ENCODE measurements around the gene PABPN1. TPM values are rescaled to one million over a fixed set of nuclear protein-coding genes. Genes with fewer than 3 reads are reported as not detected.
A peak's percentile ranks its signal among the peaks of the same experiment; 100 is the strongest.

The PABPN1 gene
- total RNA-seq, 4 donors from 2014 or later, result 58.2 to 78.4 (median 59.2) TPM

DNA sequence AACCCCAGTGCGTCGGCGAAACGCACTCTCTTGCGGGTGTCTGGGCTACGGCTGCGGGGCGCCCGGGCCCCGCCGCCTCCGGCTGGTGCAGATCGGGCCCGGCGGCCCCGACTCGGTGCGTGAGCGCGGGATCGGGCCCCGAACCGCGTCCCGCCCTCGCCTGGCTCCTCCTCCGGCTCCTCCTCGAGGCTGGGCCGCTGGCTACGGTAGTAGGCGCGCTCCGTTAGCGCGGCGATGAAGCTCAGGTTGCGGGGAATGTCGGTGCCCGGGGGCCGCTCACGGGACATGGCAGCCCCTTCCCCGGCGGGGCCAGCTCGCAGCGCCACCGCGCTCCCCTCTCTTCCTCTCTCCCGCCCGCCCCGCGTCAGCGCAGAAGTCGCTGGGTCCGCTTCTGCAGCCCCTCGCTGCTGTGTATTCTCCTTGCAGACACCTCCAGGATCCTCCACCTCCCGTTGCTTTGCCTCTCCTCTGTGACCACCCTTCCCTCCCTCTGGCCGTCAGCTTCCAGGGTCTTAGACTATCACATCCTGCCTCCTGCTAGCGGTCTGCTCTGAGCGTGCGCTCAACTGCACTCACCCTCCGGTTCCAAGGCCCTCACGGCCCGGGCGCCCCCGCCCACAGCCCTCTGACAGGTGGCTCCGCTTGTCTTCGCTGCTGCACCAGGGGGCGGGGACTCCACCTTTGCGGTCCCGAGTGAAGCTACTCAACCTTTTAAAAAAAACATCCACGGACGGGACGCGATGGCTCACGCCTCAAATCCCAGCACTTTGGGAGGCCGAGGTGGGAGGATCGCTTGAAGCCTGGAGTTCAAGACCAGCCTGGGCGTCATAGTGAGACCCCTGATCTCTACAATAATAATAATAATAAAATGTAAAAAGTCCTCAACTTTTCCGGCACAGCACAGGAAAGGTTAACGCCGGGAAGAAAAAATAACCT is 18.7 kb upstream of the PABPN1 start, which contains the start of gene PPP1R3E:
Gene PPP1R3E (minus strand): TSS at position 570 of the 936 bp plus-strand sequence. CDS start 283 bp downstream, at position 287.
- DNase-seq (ENCODE audit: low spot score), result no peak
- peak; percentile 40 for ATAC-seq (ENCODE audit: low FRiP score)
- TF ChIP-seq, protein P1, sequence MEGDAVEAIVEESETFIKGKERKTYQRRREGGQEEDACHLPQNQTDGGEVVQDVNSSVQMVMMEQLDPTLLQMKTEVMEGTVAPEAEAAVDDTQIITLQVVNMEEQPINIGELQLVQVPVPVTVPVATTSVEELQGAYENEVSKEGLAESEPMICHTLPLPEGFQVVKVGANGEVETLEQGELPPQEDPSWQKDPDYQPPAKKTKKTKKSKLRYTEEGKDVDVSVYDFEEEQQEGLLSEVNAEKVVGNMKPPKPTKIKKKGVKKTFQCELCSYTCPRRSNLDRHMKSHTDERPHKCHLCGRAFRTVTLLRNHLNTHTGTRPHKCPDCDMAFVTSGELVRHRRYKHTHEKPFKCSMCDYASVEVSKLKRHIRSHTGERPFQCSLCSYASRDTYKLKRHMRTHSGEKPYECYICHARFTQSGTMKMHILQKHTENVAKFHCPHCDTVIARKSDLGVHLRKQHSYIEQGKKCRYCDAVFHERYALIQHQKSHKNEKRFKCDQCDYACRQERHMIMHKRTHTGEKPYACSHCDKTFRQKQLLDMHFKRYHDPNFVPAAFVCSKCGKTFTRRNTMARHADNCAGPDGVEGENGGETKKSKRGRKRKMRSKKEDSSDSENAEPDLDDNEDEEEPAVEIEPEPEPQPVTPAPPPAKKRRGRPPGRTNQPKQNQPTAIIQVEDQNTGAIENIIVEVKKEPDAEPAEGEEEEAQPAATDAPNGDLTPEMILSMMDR (IDR thresholded peaks at IDR 0.05), result no peak

DNA sequence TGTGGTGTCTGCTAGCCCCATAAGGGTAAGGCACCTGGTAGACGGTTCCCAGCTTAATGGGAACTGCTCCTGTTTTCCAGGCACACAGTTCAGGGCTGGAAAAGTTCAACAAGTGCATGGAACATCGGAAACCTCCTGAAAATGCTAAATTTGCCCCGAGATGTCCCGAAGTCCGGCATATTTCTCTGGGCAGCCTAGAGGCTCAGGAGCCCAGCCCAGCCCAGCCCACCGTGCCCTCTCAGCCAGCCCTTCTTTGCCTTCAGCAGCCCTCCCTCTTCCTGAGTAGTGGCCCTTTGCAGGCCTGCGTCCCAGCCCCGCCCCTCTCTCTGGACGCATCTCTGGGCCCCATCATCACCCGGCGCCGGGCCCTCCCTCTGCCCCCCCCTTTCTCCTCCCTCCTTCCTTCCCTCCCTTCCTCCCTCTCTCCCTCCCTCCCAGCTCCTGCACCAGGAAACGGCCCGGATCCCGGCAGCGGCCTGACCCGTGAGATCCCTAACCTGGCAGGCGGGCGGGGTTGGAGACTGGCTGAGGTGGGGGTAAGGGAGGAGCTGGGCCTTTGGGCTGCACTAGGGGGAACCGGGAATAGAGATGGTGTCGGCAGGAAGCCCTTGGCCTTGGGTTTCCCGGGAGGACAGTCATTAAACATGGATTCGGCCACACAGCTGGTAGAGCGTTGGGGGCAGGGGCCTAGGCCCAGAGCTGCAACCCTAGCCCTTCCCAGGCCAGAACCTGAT is 14.7 kb upstream of the PABPN1 start, which contains the start of gene BCL2L2:
Gene BCL2L2 (plus strand): TSS at position 422 of the 734 bp plus-strand sequence. CDS start 935 bp downstream, outside the sequence.
- DNase-seq (ENCODE audit: low spot score) (peak; percentile 76), ATAC-seq (ENCODE audit: low FRiP score) (peak; percentile 63)
- TF ChIP-seq, protein P1 (IDR thresholded peaks at IDR 0.05), result no peak

DNA sequence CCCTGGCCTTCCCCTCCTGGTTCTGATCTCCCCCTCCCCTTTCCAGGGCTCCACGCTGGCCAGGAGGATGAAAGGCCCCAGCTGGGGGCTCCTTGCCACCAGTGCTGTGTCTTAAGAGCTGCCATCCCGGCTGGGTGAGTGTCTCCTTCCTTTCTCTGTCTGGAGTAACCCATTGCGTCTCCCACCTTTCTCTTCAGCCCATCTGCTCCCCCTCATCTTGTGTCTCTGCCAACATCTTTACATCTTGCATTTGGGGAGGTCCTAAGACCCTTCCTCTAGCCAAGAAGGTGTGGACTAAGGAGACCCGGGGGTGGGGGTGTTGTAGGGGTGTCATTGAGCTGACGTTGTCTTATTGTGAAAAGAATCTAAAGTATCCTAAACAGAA is 14.1 kb upstream of the PABPN1 start:
- TF ChIP-seq, protein P1 (IDR thresholded peaks at IDR 0.05), result no peak
- ATAC-seq (ENCODE audit: low FRiP score), result no peak
- no peak for DNase-seq (ENCODE audit: low spot score)

DNA sequence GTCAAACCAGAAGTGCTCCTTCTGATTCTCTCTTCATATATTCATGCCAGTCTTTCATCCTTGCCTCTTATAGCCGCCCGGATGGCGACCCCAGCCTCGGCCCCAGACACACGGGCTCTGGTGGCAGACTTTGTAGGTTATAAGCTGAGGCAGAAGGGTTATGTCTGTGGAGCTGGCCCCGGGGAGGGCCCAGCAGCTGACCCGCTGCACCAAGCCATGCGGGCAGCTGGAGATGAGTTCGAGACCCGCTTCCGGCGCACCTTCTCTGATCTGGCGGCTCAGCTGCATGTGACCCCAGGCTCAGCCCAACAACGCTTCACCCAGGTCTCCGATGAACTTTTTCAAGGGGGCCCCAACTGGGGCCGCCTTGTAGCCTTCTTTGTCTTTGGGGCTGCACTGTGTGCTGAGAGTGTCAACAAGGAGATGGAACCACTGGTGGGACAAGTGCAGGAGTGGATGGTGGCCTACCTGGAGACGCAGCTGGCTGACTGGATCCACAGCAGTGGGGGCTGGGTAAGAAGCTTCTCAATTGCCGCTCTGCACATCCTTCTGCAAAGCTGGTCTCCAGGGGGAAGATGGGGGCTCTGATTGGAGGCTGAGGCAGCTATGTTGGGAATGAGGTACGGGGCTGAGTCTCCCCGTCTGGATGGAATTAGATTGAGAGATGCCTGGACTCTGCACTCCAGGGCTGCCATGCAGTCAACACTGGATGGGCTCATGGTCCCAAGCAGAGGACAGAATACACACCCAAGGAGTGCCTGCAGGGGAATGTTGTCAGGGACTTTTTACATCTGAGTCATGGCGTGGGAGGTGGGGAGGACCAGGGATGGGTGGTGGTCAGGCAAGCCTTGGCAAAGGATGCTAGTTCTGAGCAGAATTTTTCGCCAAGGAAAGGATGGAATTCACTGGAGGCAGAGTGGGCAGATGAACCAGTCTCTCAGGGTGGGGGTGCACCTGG is 13.3 kb upstream of the PABPN1 start:
- DNase-seq (ENCODE audit: low spot score), result no peak

DNA sequence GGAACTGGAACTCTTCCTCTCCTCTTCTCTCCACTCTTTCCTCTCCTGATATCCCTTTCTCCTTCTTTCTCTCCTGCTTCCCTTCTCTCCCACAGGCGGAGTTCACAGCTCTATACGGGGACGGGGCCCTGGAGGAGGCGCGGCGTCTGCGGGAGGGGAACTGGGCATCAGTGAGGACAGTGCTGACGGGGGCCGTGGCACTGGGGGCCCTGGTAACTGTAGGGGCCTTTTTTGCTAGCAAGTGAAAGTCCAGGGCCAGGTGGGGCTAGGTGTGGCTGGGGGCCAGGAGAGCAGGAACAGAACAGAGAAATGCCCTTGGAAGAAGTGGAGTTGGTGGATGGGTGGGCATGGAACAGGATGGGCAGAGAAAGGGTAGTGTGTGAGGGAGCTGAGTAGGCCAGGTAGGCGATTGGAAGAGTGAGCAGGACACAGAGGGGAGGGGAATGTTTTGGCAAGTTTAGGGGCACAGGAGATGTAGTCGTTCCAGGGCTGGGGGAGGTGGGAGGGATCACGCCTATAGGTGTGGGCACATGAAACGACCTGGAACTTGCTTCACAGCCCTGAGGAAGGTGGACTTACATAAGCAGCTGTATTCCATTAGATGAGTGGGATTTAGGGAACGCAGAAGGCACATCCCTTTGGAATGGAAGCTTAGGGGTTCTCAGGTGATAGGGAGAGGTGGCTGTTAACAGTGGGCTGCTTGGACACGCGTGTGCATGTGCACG is 12.4 kb upstream of the PABPN1 start:
- DNase-seq (ENCODE audit: low spot score) (no peak), ATAC-seq (ENCODE audit: low FRiP score) (no peak)
- TF ChIP-seq, protein P1 (IDR thresholded peaks at IDR 0.05), result no peak

More for the DNA sequence above, 13.3 kb upstream of the PABPN1 start:
- TF ChIP-seq, protein P1 (IDR thresholded peaks at IDR 0.05), result no peak
- ATAC-seq (ENCODE audit: low FRiP score), result peak; percentile 47
